A549 (cell line): Measurements from ENCODE around the gene ING5. TPM values are rescaled to one million over a fixed set of nuclear protein-coding genes. Genes with fewer than 3 reads are reported as not detected.

Experiments used
- ATAC-seq, 2 experiments: fragments of 200-7000 bp in 1 of 2; fragments of >200 bp in 1 of 2; cut with Nextera tagmentation in 1 of 2; cut with Tn5 transposase in 1 of 2; 3 replicates each; pipeline versions ENCODE4 v1.8.0 to v1.9.1; 2018 to 2020; ENCODE audit warnings: mild to moderate bottlenecking in 1 of 2, moderate library complexity in 1 of 2
- CTCF ChIA-PET: fragments of 300-600 bp; sonication (Branson Sonifier 250); formaldehyde crosslinking; extraction: SDS; loops from one replicate; lab custom pipeline; 2021; ENCODE audit warnings: antibody characterized with exemption, inconsistent platforms; lab: Yijun Ruan, JAX
- POLR2A ChIA-PET: fragments of 350-600 bp; formaldehyde crosslinking; extraction: SDS; loops from one replicate; lab custom pipeline; 2021; ENCODE audit warnings: antibody characterized with exemption, inconsistent platforms; lab: Yijun Ruan, JAX
- DNase-seq, 2 experiments: peaks; one replicate each; pipeline versions ENCODE4 v3.0.0 to v3.0.0-alpha.2; 2011 to 2016; ENCODE audit warnings: low read depth in 1 of 2, low spot score in 1 of 2
- FAIRE-seq: peaks from 2 replicates; lab custom pipeline; 2011; peaks lifted over from hg19 to GRCh38; lab: Jason Lieb, UNC
- H3K27ac ChIP-seq, 2 experiments: fragments of >200 bp; sonication (Bioruptor Twin); formaldehyde crosslinking; 3 replicates each; pipeline ENCODE4 v1.5.1; 2016 to 2017
- H3K4me1 ChIP-seq: fragments of >200 bp; sonication (Bioruptor Twin); formaldehyde crosslinking; 3 replicates; pipeline ENCODE4 v1.6.1; 2016
- H3K4me2 ChIP-seq: fragments of >200 bp; sonication (Bioruptor Twin); formaldehyde crosslinking; 3 replicates; pipeline ENCODE4 v1.6.1; 2016
- H3K4me3 ChIP-seq: fragments of >200 bp; sonication (Bioruptor Twin); formaldehyde crosslinking; 3 replicates; pipeline ENCODE4 v1.5.1; 2016
- H3K9me3 ChIP-seq: fragments of >200 bp; sonication (Bioruptor Twin); formaldehyde crosslinking; 3 replicates; pipeline ENCODE4 v1.6.1; 2016
- ATOH8 ChIP-seq: fragments of 250-450 bp; sonication (Bioruptor Pico); IDR thresholded peaks from 2 replicates; pipeline ENCODE4 v1.5.0; 2020; ENCODE audit warnings: low read depth, mild to moderate bottlenecking, moderate library complexity
- BCL3 ChIP-seq: fragments of >200 bp; sonication (Bioruptor Twin); formaldehyde crosslinking; IDR thresholded peaks from 3 replicates; pipeline ENCODE4 v1.6.1; 2016
- BHLHE40 ChIP-seq: IDR thresholded peaks from 2 replicates; pipeline ENCODE4 v1.6.1; 2012; ENCODE audit warnings: low read depth, low read length, inconsistent platforms
- E2F6 ChIP-seq: IDR thresholded peaks from 2 replicates; pipeline ENCODE4 v1.6.1; 2012; ENCODE audit warnings: low read depth, borderline replicate concordance
- EHMT2 ChIP-seq: fragments of 200-600 bp; sonication (generic); IDR thresholded peaks from 2 replicates; pipeline ENCODE4 v1.6.1; 2016; ENCODE audit warnings: antibody characterized with exemption, low read depth, mild to moderate bottlenecking, moderate library complexity
- HDAC2 ChIP-seq: fragments of 200-600 bp; sonication (generic); IDR thresholded peaks from 2 replicates; pipeline ENCODE4 v1.6.1; 2016
- HMGXB4 ChIP-seq: fragments of 250-450 bp; sonication (Bioruptor Pico); IDR thresholded peaks from 2 replicates; pipeline ENCODE4 v1.5.0; 2021; ENCODE audit warnings: mild to moderate bottlenecking, moderate library complexity, borderline replicate concordance
- JUN ChIP-seq, 2 experiments: fragments of >200 bp; sonication (Bioruptor Twin); formaldehyde crosslinking; IDR thresholded peaks; 2 replicates in 1 of 2; 3 replicates in 1 of 2; pipeline ENCODE4 v1.6.1; 2016 to 2017
- JUNB ChIP-seq: fragments of >200 bp; sonication (Bioruptor Twin); formaldehyde crosslinking; IDR thresholded peaks from 2 replicates; pipeline ENCODE4 v1.6.1; 2016
- KDM1A ChIP-seq: fragments of 200-600 bp; sonication (generic); IDR thresholded peaks from 2 replicates; pipeline ENCODE4 v1.6.1; 2016; ENCODE audit warnings: low read depth, mild to moderate bottlenecking
- KDM5A ChIP-seq: fragments of 200-600 bp; sonication (generic); IDR thresholded peaks from 2 replicates; pipeline ENCODE4 v1.6.1; 2016; ENCODE audit warnings: antibody characterized with exemption, mild to moderate bottlenecking
- MAX ChIP-seq: IDR thresholded peaks from 2 replicates; pipeline ENCODE4 v1.6.1; 2012
- MYC ChIP-seq: IDR thresholded peaks from 2 replicates; pipeline ENCODE4 v1.6.1; 2012; ENCODE audit warnings: mild to moderate bottlenecking, inconsistent platforms, low read length, improper control_type of control experiment, borderline replicate concordance
- NFE2L2 ChIP-seq: fragments of 150-350 bp; conservative IDR thresholded peaks from 2 replicates; pipeline ENCODE4 v1.6.1; 2014; ENCODE audit warnings: low read length
- PHF8 ChIP-seq: fragments of 200-600 bp; sonication (generic); IDR thresholded peaks from 2 replicates; pipeline ENCODE4 v1.6.1; 2016; ENCODE audit warnings: low read depth, mild to moderate bottlenecking, antibody characterized with exemption, moderate library complexity, borderline replicate concordance
- POLR2A ChIP-seq: IDR thresholded peaks from 2 replicates; pipeline ENCODE4 v1.6.1; 2012; ENCODE audit warnings: mild to moderate bottlenecking, low read length
- POLR2AphosphoS2 ChIP-seq: conservative IDR thresholded peaks from 2 replicates; pipeline ENCODE4 v1.6.1; 2012; ENCODE audit warnings: low read length, improper control_type of control experiment, inconsistent platforms
- REST ChIP-seq: fragments of 200-600 bp; sonication (generic); IDR thresholded peaks from 2 replicates; pipeline ENCODE4 v1.6.1; 2016; ENCODE audit warnings: antibody characterized with exemption, mild to moderate bottlenecking, moderate library complexity
- RFX5 ChIP-seq: fragments of 450-650 bp; IDR thresholded peaks from 2 replicates; pipeline ENCODE4 v1.7.1; 2014; ENCODE audit warnings: antibody characterized with exemption, mild to moderate bottlenecking, moderate library complexity
- SMC3 ChIP-seq: fragments of >200 bp; sonication (Bioruptor Twin); formaldehyde crosslinking; IDR thresholded peaks from 3 replicates; pipeline ENCODE4 v1.6.1; 2018; ENCODE audit warnings: inconsistent platforms
- TP53 ChIP-seq: fragments of 250-450 bp; sonication (Bioruptor Pico); IDR thresholded peaks from 2 replicates; pipeline ENCODE4 v1.5.0; 2021; ENCODE audit warnings: mild to moderate bottlenecking, moderate library complexity
- WGBS: methylation state at CpG from one replicate; pipeline ENCODE4 v1.1.6; 2017; ENCODE audit errors: missing lambda C conversion rate; 5-methylcytosine and 5-hydroxymethylcytosine counted together
- polyA plus RNA-seq, 4 experiments: library from polyadenylated mRNA; depleted of rRNA in 3 of 4; stranded (reverse); fragments of >200 nt; fragmentation: RNase III in 1 of 4; extraction: RNeasy Plus Mini Kit Qiagen cat#74134 plus additional on column Dnase treatment in 1 of 4; gene quantifications; 2 replicates in 3 of 4; 3 replicates in 1 of 4; pipeline ENCODE4 v1.2.3, GENCODE V29; 2011 to 2017

Gene ING5
- polyA plus RNA-seq, 2 of the 4 experiments (the other 2 are of a cell fraction): 28.6 to 29.6 TPM

GRCh38 chr2:241686650-241687425 is 15.0 kb upstream of the ING5 start, which contains the start of gene DTYMK:
Gene DTYMK (minus strand): TSS chr2:241686815. CDS start chr2:241686783, 32 bp downstream.
- peak; percentile 97 to 98 for ATAC-seq
- H3K4me2 ChIP-seq: peak within 1 kb of the TSS; percentile 82
- ChIA-PET POLR2A (interaction anchor here (0.5 to 1.7 kb wide), 8 partner anchors 9 to 372 kb away, joined by 3 to 23 read pairs (median 4); partner anchors contain the start of genes HDLBP and ING5), CTCF (interaction anchor here (0.7 to 1.3 kb wide), 3 partner anchors 14 to 192 kb away, joined by 3 to 5 read pairs (median 4); no protein-coding TSS in a partner anchor)
- 3% methylated on average over 17 of the region's 102 CpGs for WGBS
- TF ChIP-seq JUN (IDR thresholded peaks at IDR 0.05) (peak; percentile 42 to 86; a peak in 4 of 5 replicates), TP53 (CRISPR knock-in tag) (peak; percentile 60; the same call in 1 of the 2 replicates), PHF8 (peak; percentile 83; the same call in 1 of the 2 replicates), E2F6 (peak; percentile 93), NFE2L2 (no peak), KDM5A (peak; percentile 90), KDM1A (no peak), HMGXB4 (CRISPR knock-in tag) (peak; percentile 39; the same call in 1 of the 2 replicates), EHMT2 (no peak), BCL3 (peak; percentile 87; the same call in 2 of the 3 replicates), REST (peak; percentile 54; the same call in 1 of the 2 replicates), BHLHE40 (no peak), ATOH8 (CRISPR knock-in tag) (no peak), POLR2A (peak; percentile 73), JUNB (no peak), SMC3 (no peak), POLR2AphosphoS2 (no peak), MAX (peak; percentile 94), MYC (0 out of 2 replicates have a peak, but pooled peaks have one; percentile 13), HDAC2 (no peak), RFX5 (peak; percentile 64; the same call in 1 of the 2 replicates)
- FAIRE-seq: no peak
- peak within 1 kb of the TSS; percentile 92 to 93 for H3K27ac ChIP-seq
- peak within 1 kb of the TSS; percentile 69 for H3K4me3 ChIP-seq
- peak; percentile 96 for DNase-seq
- H3K9me3 ChIP-seq: no peaks in the 10 kb centered on the region
- H3K4me1 ChIP-seq: peaks cover 18% of the 10 kb centered on the region; the same call in 1 of the 3 replicates
